Fibroblast of the aortic adventitia (primary cell): Measurements from ENCODE around the gene CRELD1. TPM values are rescaled to one million over a fixed set of nuclear protein-coding genes. Genes with fewer than 3 reads are reported as not detected.

Experiments used
- DNase-seq: peaks from one replicate; pipeline ENCODE4 v3.0.0-alpha.2; 2010; ENCODE audit warnings: low read depth
- H3K4me3 ChIP-seq: 2 replicates; pipeline ENCODE4 v1.5.1; 2011; ENCODE audit warnings: low read depth, mild to moderate bottlenecking, control low read depth, low read length, moderate library complexity
- total RNA-seq: library from RNA; depleted of rRNA; stranded (reverse); fragments of >200 nt; gene quantifications from 2 replicates; pipeline ENCODE4 v1.2.3, GENCODE V29; 2012; ENCODE audit warnings: low replicate concordance
- TF ChIP-seq, protein P1 (sequence below): IDR thresholded peaks from 2 replicates; pipeline ENCODE4 v1.5.1; 2011; ENCODE audit warnings: mild to moderate bottlenecking, low read length, control low read depth, inconsistent platforms; ENCODE audit not compliant: insufficient read depth

The CRELD1 gene
- total RNA-seq, 1 donor, result 7.2 TPM

DNA sequence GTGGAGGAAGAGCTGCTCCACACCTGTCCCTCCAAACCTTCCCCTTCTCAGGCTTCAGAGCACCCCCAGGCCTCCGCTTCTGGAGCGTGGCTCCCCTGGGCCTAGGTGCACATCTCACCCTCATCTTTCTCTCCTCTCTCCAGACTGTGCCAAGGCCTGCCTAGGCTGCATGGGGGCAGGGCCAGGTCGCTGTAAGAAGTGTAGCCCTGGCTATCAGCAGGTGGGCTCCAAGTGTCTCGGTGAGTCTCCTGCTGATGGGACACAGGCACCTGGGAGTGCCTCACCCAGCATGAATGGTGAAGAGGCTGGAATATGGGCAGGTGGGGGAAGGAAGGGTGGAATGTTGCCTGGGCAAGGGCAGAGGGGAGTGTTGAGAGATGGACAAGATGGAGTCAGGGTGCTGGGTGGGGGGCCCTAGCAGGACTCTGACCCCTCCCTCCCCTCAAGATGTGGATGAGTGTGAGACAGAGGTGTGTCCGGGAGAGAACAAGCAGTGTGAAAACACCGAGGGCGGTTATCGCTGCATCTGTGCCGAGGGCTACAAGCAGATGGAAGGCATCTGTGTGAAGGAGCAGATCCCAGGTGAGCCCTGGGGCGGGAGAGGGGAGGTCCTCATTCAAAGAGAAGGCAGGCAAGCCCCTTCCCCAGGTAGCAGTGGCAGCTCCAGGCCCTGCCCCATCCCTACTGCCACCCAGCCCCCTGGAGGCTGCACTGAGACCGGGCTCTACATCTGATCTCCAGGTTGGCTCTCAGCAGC, 9.5 kb downstream of the CRELD1 start:
- H3K4me3 ChIP-seq, result no peak overlapping the region
- DNase-seq, result no peak
- TF ChIP-seq, protein P1, sequence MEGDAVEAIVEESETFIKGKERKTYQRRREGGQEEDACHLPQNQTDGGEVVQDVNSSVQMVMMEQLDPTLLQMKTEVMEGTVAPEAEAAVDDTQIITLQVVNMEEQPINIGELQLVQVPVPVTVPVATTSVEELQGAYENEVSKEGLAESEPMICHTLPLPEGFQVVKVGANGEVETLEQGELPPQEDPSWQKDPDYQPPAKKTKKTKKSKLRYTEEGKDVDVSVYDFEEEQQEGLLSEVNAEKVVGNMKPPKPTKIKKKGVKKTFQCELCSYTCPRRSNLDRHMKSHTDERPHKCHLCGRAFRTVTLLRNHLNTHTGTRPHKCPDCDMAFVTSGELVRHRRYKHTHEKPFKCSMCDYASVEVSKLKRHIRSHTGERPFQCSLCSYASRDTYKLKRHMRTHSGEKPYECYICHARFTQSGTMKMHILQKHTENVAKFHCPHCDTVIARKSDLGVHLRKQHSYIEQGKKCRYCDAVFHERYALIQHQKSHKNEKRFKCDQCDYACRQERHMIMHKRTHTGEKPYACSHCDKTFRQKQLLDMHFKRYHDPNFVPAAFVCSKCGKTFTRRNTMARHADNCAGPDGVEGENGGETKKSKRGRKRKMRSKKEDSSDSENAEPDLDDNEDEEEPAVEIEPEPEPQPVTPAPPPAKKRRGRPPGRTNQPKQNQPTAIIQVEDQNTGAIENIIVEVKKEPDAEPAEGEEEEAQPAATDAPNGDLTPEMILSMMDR, result no peak

DNA sequence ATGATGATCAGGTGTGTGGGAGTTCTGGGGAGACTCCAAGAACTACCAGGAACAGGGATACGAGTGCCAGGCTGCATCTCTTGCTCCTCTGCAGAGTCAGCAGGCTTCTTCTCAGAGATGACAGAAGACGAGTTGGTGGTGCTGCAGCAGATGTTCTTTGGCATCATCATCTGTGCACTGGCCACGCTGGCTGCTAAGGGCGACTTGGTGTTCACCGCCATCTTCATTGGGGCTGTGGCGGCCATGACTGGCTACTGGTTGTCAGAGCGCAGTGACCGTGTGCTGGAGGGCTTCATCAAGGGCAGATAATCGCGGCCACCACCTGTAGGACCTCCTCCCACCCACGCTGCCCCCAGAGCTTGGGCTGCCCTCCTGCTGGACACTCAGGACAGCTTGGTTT, 10.6 kb downstream of the CRELD1 start:
- no peak for DNase-seq
- TF ChIP-seq, protein P1, result no peak
- H3K4me3 ChIP-seq, result no peak overlapping the region

DNA sequence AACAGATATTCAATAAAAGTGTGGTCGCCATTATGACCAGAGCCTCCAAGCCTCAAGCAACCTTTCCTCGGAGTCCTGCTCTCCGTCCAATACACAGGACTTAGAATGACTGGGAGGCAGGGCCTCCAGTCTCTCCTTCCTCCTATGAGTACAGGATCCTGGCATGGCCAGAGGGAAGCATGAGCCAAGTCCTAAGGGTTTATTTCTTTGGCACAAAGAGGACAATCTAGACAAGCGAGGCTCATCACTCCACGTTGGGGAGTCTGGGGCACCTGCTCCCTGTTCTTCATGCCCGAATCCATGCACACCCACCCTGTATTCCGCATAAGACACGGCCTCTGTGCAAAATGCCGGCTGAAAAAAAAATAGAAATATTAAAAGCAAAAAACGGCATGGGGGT, 11.7 kb downstream of the CRELD1 start:
- no peak for DNase-seq
- no peak overlapping the region for H3K4me3 ChIP-seq
- TF ChIP-seq, protein P1, result no peak

DNA sequence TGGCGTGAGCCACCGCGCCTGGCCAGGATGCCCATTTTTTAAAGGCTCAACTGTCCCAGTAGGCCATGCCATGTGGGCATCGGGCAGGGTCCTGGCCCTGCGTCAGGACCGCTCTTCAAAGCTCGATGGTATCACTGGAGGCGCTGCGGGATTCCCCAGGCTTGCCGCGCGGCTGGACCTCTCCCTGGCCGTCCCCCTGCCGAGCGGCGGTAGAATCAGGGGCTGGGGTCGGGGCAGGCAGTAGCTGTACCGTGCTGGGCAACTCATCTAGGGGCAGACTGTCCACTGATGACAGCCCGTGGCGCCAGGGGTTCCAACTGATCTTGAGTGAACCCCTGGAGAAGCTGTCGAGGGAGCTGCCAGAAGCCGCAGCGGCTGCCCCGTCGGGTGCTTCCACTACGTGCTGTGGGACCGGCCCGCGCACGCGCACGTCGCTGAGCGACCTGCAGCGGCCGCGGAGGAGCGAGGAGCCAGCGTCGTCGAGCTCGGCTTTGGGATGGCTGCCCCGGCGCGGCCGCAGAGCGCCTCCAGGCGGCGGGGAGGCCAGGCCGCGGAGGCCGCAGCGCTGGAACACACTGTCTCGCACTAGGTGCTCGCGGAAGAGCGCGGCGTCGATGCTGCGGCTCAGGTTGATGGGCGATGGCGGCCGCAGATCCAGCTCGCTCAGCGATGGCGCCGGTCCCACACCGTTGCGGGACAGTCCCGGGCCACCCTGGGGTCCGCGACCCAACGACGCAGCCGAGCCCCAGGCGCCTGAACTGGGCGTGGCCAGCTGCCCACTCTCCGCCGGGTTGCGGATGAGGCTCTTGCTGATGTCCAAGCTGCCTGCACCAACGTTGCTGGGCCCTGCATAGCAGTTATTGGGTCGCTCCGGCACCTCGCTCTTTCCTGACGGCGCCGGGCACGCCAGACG, 12.7 kb downstream of the CRELD1 start:
- H3K4me3 ChIP-seq, result peak overlapping the region; percentile 72
- TF ChIP-seq, protein P1, result peak; percentile 51
- peak; percentile 83 for DNase-seq

DNA sequence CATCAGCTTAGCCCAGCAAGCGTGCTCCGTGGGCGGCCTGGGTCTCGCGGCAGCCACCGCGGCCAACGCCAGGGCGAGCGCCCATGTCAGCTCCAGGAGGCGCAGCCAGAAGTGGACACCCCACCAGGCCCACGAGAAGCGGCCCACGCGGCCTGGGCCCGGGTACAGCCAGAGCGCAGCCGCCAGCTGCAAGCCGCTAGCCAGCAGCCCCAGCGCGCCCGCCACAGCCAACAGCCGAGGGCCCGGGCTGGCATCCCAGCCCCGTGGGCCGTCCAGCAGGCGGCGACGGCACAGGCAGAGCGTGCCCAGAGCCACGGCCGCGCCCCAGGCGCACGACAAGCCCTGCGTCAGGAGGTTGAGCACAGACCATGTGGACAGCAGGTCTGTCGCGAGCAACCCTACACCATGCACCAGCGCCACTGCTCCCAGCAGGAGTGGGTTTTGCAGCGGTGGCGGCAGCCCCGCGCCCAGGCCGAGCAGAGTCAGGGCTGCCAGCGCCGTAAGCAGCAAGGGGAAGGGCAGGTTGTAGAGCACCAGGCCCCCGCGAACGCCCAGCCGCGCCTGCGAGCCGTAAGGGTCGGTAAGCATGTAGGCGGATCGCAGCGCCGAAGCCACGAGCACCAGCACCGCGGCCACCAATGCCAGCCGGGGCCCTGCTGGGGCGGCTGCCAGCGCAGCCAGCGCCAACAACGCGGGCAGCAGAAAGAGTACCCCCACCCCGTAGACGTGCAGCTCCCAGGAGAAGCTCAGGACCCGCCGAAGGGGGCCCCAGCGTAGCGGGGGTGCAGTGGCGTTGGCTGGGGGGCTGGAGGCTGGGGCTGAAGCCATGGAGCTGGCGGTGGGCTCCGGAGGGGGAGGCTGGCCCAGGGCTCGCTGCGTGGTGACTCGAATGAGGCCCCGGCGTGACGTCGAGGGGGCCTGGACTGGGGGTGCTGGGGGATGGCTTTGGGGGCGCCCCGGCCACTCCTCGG, 13.7 kb downstream of the CRELD1 start:
- TF ChIP-seq, protein P1, result peak; percentile 42
- peak overlapping the region; percentile 72 for H3K4me3 ChIP-seq
- peak; percentile 50 for DNase-seq

DNA sequence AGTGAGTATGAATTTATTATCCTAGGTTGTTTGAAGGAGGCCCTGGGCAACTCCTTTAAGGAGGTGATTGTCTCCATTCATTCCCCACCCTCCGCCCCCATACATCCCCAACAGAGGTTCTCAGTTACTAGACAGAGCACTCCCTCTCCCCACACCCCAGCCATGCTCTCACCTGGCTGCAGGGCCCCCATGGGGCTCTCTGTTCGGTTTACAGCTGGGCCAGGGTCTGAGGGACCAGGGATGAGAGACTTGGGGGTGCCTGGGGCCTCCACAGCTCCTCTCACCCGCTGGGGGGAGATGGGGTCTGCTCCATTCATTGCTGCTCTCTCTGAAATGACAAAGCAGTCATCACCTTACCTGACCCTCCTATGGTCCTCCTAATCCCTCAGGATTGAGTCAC, 15.0 kb downstream of the CRELD1 start:
- no peak overlapping the region for H3K4me3 ChIP-seq
- TF ChIP-seq, protein P1, result no peak
- DNase-seq, result no peak
